HL-60 (cell line): ENCODE results near the gene OR2C3.

ENCODE experiments used
- GABPA ChIP-seq: IDR thresholded peaks from 2 replicates; pipeline ENCODE4 v1.6.1; 2012; ENCODE audit warnings: low read depth
- POLR2AphosphoS5 ChIP-seq: IDR thresholded peaks from 2 replicates; pipeline ENCODE4 v1.6.1; 2012; ENCODE audit warnings: low read depth
- TF ChIP-seq, protein P1 (sequence below): IDR thresholded peaks from one replicate; pipeline ENCODE4 v1.5.1; 2011; ENCODE audit warnings: low read length, control low read depth, inconsistent platforms; ENCODE audit not compliant: insufficient read depth
- TF ChIP-seq, protein P2 (sequence below): IDR thresholded peaks from 2 replicates; pipeline ENCODE4 v1.6.1; 2012; ENCODE audit warnings: low read depth; ENCODE audit not compliant: insufficient replicate concordance

DNA sequence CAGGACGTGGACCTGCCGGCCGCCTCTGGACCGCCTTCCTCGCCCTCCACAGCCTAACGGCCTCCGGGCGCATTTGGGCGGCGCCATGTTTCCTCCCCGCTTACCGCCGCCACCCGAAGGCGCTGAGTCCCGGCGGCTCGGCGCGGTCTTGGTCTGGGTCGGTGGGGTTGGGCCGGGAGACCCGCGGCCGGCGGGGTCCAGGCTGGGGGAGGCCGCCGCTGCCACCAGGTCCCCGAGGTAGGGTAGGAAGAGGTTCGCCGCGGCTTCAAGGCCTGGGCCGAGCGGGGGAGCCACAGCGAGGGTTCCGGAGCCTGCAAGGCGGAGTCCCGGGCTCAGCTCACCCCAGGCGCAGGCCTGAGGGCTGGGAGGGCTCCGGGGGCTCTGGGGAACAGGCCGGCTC lies 5.5 kb downstream of the OR2C3 start:
- TF ChIP-seq POLR2AphosphoS5 = no peak
- no peak for TF ChIP-seq GABPA
- TF ChIP-seq, protein P1, sequence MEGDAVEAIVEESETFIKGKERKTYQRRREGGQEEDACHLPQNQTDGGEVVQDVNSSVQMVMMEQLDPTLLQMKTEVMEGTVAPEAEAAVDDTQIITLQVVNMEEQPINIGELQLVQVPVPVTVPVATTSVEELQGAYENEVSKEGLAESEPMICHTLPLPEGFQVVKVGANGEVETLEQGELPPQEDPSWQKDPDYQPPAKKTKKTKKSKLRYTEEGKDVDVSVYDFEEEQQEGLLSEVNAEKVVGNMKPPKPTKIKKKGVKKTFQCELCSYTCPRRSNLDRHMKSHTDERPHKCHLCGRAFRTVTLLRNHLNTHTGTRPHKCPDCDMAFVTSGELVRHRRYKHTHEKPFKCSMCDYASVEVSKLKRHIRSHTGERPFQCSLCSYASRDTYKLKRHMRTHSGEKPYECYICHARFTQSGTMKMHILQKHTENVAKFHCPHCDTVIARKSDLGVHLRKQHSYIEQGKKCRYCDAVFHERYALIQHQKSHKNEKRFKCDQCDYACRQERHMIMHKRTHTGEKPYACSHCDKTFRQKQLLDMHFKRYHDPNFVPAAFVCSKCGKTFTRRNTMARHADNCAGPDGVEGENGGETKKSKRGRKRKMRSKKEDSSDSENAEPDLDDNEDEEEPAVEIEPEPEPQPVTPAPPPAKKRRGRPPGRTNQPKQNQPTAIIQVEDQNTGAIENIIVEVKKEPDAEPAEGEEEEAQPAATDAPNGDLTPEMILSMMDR = no peak
- TF ChIP-seq, protein P2, sequence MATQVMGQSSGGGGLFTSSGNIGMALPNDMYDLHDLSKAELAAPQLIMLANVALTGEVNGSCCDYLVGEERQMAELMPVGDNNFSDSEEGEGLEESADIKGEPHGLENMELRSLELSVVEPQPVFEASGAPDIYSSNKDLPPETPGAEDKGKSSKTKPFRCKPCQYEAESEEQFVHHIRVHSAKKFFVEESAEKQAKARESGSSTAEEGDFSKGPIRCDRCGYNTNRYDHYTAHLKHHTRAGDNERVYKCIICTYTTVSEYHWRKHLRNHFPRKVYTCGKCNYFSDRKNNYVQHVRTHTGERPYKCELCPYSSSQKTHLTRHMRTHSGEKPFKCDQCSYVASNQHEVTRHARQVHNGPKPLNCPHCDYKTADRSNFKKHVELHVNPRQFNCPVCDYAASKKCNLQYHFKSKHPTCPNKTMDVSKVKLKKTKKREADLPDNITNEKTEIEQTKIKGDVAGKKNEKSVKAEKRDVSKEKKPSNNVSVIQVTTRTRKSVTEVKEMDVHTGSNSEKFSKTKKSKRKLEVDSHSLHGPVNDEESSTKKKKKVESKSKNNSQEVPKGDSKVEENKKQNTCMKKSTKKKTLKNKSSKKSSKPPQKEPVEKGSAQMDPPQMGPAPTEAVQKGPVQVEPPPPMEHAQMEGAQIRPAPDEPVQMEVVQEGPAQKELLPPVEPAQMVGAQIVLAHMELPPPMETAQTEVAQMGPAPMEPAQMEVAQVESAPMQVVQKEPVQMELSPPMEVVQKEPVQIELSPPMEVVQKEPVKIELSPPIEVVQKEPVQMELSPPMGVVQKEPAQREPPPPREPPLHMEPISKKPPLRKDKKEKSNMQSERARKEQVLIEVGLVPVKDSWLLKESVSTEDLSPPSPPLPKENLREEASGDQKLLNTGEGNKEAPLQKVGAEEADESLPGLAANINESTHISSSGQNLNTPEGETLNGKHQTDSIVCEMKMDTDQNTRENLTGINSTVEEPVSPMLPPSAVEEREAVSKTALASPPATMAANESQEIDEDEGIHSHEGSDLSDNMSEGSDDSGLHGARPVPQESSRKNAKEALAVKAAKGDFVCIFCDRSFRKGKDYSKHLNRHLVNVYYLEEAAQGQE = no peak
